ENCODE data around the gene IFI30. TPM values are rescaled to one million over a fixed set of nuclear protein-coding genes. Genes with fewer than 3 reads are reported as not detected.

Gene IFI30
- total RNA-seq, 1 donor from 2014 or later: 22.8 TPM

- TF ChIP-seq CTCF (conservative IDR thresholded peaks at IDR 0.05): no peak
- no peaks in the 10 kb centered on the region for H3K9me3 Mint-ChIP-seq
- no peak for DNase-seq (ENCODE audit: extremely low spot score, unreplicated experiment)
- peaks cover 8% of the 10 kb centered on the region for H3K4me1 Mint-ChIP-seq (ENCODE audit: unreplicated experiment)
- H3K4me3 Mint-ChIP-seq: peak overlapping the region; percentile 92
- H3K36me3 Mint-ChIP-seq: no peaks in the 10 kb centered on the region
- peak overlapping the region; percentile 63 for H3K27ac Mint-ChIP-seq
- H3K27me3 Mint-ChIP-seq: peaks cover 66% of the 10 kb centered on the region
These were observed 50.4 kb downstream of the IFI30 start for GRCh38 chr19:18223860-18224524.

- H3K27me3 Mint-ChIP-seq: peaks cover 65% of the 10 kb centered on the region
- peaks cover 8% of the 10 kb centered on the region for H3K4me1 Mint-ChIP-seq (ENCODE audit: unreplicated experiment)
- peak overlapping the region; percentile 92 for H3K4me3 Mint-ChIP-seq
- TF ChIP-seq CTCF (conservative IDR thresholded peaks at IDR 0.05): no peak
- H3K36me3 Mint-ChIP-seq: no peaks in the 10 kb centered on the region
- peak; percentile 99 for DNase-seq (ENCODE audit: extremely low spot score, unreplicated experiment)
- H3K27ac Mint-ChIP-seq: peak overlapping the region; percentile 63
- H3K9me3 Mint-ChIP-seq: no peaks in the 10 kb centered on the region
These were observed 51.1 kb downstream of the IFI30 start for GRCh38 chr19:18224525-18225354.

- Mint-ChIP-seq H3K4me1 (ENCODE audit: unreplicated experiment) (peaks cover 8% of the 10 kb centered on the region), H3K27me3 (peaks cover 63% of the 10 kb centered on the region), H3K36me3 (no peaks in the 10 kb centered on the region), H3K27ac (no peak overlapping the region), H3K4me3 (peak overlapping the region; percentile 11), H3K9me3 (no peaks in the 10 kb centered on the region)
- DNase-seq (ENCODE audit: extremely low spot score, unreplicated experiment): no peak
- TF ChIP-seq CTCF (conservative IDR thresholded peaks at IDR 0.05): no peak
These were observed 51.7 kb downstream of the IFI30 start for GRCh38 chr19:18225355-18225701.

GRCh38 chr19:18225702-18226468 lies 52.3 kb downstream of the IFI30 start, which contains the start of gene PDE4C:
Gene PDE4C, minus strand, starts transcription at chr19:18226438. Its CDS starts 23 bp downstream, at chr19:18226415.
- Mint-ChIP-seq H3K36me3 (no peaks in the 10 kb centered on the region), H3K27me3 (peaks cover 65% of the 10 kb centered on the region), H3K4me3 (peak within 1 kb of the TSS; percentile 11), H3K9me3 (no peaks in the 10 kb centered on the region), H3K4me1 (ENCODE audit: unreplicated experiment) (peaks cover 8% of the 10 kb centered on the region), H3K27ac (no peak within 1 kb of the TSS)
- TF ChIP-seq CTCF (conservative IDR thresholded peaks at IDR 0.05): no peak
- no peak for DNase-seq (ENCODE audit: extremely low spot score, unreplicated experiment)

GRCh38 chr19:18226956-18227780 lies 53.6 kb downstream of the IFI30 start:
- TF ChIP-seq CTCF (conservative IDR thresholded peaks at IDR 0.05): no peak
- Mint-ChIP-seq H3K9me3 (no peaks in the 10 kb centered on the region), H3K27me3 (peaks cover 65% of the 10 kb centered on the region), H3K36me3 (no peaks in the 10 kb centered on the region), H3K27ac (no peak overlapping the region), H3K4me1 (ENCODE audit: unreplicated experiment) (peaks cover 8% of the 10 kb centered on the region), H3K4me3 (no peak overlapping the region)
- DNase-seq (ENCODE audit: extremely low spot score, unreplicated experiment): no peak

All from type B pancreatic cell (in vitro differentiated cells).